Astrocyte of the spinal cord (primary cell): ENCODE data around the gene PTPRN2.

Source experiments
- DNase-seq: peaks from one replicate; pipeline ENCODE4 v3.0.0; 2011; ENCODE audit warnings: low read depth, low spot score
- H3K4me3 ChIP-seq: 2 replicates; pipeline ENCODE4 v1.5.1; 2011; ENCODE audit warnings: low read depth, mild to moderate bottlenecking, low read length, moderate library complexity
- in situ Hi-C: cut with HindIII; loops from 2 replicates; pipeline ENCODE4 v1.10.0; 2017; ENCODE audit warnings: low sequenced_read_pairs
- TF ChIP-seq, protein P1 (sequence below): IDR thresholded peaks from 2 replicates; pipeline ENCODE4 v1.5.1; 2012; ENCODE audit warnings: low read depth, mild to moderate bottlenecking, low read length, inconsistent platforms

The PTPRN2 gene

GRCh38 chr7:158024351-158024715 lies 563.3 kb downstream of the PTPRN2 start:
- no peak for DNase-seq
- in situ Hi-C loops: no loop called here
- TF ChIP-seq, protein P1, sequence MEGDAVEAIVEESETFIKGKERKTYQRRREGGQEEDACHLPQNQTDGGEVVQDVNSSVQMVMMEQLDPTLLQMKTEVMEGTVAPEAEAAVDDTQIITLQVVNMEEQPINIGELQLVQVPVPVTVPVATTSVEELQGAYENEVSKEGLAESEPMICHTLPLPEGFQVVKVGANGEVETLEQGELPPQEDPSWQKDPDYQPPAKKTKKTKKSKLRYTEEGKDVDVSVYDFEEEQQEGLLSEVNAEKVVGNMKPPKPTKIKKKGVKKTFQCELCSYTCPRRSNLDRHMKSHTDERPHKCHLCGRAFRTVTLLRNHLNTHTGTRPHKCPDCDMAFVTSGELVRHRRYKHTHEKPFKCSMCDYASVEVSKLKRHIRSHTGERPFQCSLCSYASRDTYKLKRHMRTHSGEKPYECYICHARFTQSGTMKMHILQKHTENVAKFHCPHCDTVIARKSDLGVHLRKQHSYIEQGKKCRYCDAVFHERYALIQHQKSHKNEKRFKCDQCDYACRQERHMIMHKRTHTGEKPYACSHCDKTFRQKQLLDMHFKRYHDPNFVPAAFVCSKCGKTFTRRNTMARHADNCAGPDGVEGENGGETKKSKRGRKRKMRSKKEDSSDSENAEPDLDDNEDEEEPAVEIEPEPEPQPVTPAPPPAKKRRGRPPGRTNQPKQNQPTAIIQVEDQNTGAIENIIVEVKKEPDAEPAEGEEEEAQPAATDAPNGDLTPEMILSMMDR: no peak
- no peak overlapping the region for H3K4me3 ChIP-seq

- no peak for DNase-seq
- TF ChIP-seq, protein P1: no peak
- in situ Hi-C loops: no loop called here
These were observed 563.8 kb downstream of the PTPRN2 start for GRCh38 chr7:158023681-158024350.

GRCh38 chr7:158023157-158023556 lies 564.5 kb downstream of the PTPRN2 start:
- TF ChIP-seq, protein P1: no peak
- H3K4me3 ChIP-seq: no peak overlapping the region
- no peak for DNase-seq
- in situ Hi-C loops: no loop called here

More at GRCh38 chr7:158023681-158024350, 563.8 kb downstream of the PTPRN2 start:
- H3K4me3 ChIP-seq: no peak overlapping the region

GRCh38 chr7:158022601-158023000 lies 565.0 kb downstream of the PTPRN2 start:
- no peak for DNase-seq
- H3K4me3 ChIP-seq: no peak overlapping the region
- TF ChIP-seq, protein P1: no peak
- in situ Hi-C loops: no loop called here

- H3K4me3 ChIP-seq: no peak overlapping the region
- TF ChIP-seq, protein P1: no peak
- in situ Hi-C loops: no loop called here
- no peak for DNase-seq
These were observed 565.8 kb downstream of the PTPRN2 start for GRCh38 chr7:158021836-158022235.

DNA sequence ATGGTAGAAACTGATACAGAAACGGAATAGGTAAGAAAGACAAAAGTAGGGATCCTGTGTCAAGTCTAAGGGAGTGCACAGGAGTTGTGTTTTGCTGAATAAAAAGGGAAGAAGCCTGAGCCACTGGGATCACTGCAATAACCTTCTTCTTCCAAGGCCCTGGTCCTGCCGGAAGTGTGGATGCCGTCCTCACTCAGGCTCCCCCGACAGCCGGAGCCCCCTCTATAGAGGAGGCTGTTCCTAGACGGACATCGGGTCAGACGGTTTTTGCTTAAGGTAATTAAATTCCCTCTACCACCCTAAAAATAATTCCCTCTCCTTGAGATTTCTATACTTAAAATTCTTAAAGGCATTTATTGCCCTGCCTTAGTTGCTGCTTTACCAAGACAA lies 566.9 kb downstream of the PTPRN2 start:
- no peak overlapping the region for H3K4me3 ChIP-seq
- DNase-seq: no peak
- TF ChIP-seq, protein P1: no peak
- in situ Hi-C loops: no loop called here
